Astrocyte (in vitro differentiated cells and primary cell): ENCODE results near the gene MROH7.

Source experiments
- CTCF ChIP-seq: IDR thresholded peaks from 2 replicates; pipeline ENCODE4 v1.5.1; 2011; ENCODE audit warnings: low read depth, mild to moderate bottlenecking, inconsistent platforms, low read length, moderate library complexity; ENCODE audit not compliant: insufficient read depth
- EZH2 ChIP-seq: IDR thresholded peaks from 2 replicates; pipeline ENCODE4 v1.6.1; 2012; ENCODE audit warnings: mild to moderate bottlenecking, low read length, inconsistent platforms; ENCODE audit not compliant: insufficient read depth

- TF ChIP-seq CTCF (no peak), EZH2 (no peak)
Observed at GRCh38 chr1:54608566-54609230, 32.9 kb upstream of the MROH7 start.
